Measurements from ENCODE around the gene TMA16. TPM values are rescaled to one million over a fixed set of nuclear protein-coding genes. Genes with fewer than 3 reads are reported as not detected.

TMA16 gene
- total and polyA plus RNA-seq, 7 experiments from 2014 or later: 10.1 to 38.7 (median 13.4) TPM

GRCh38 chr4:163470391-163470790, 24.1 kb upstream of the TMA16 start:
- Mint-ChIP-seq H3K9me3 (no peaks in the 10 kb centered on the region), H3K27me3 (peaks cover 4 to 15% (median 9%) of the 10 kb centered on the region in 5 donors), H3K4me3 (no peak overlapping the region), H3K4me1 (no peaks in the 10 kb centered on the region), H3K36me3 (no peaks in the 10 kb centered on the region), H3K27ac (no peak overlapping the region)
- no peak overlapping the region for H3K4me3 ChIP-seq (ENCODE audit: low read length)
- ChIA-PET CTCF (interaction anchor here (1.6 kb wide), 1 partner anchor 15 kb away, joined by 3 read pairs; no protein-coding TSS in a partner anchor), POLR2A (no interaction called here)
- no peaks in the 10 kb centered on the region for H3K9me3 ChIP-seq (ENCODE audit: control insufficient read depth in 2 of 3, low read length in 3 of 3)
- no peaks in the 10 kb centered on the region for H3K27me3 ChIP-seq (ENCODE audit: control insufficient read depth in 2 of 2, insufficient read depth in 2 of 2, low read length in 2 of 2)
- ATAC-seq: no peak
- DNase-seq: no peak
- H3K36me3 ChIP-seq (ENCODE audit: control insufficient read depth in 2 of 3, insufficient read depth in 3 of 3, low read length in 3 of 3): no peaks in the 10 kb centered on the region
- no peak overlapping the region for H3K27ac ChIP-seq (ENCODE audit: low read depth, low read length)
- no peaks in the 10 kb centered on the region for H3K4me1 ChIP-seq (ENCODE audit: control insufficient read depth in 2 of 2, insufficient read depth in 2 of 2, low read length in 2 of 2)
- intact Hi-C loops (cut with micrococcal nuclease): no loop called here

- Mint-ChIP-seq H3K27ac (no peak overlapping the region), H3K4me3 (no peak overlapping the region), H3K36me3 (no peaks in the 10 kb centered on the region), H3K9me3 (no peaks in the 10 kb centered on the region), H3K4me1 (no peaks in the 10 kb centered on the region), H3K27me3 (peaks cover 0 to 16% (median 8%) of the 10 kb centered on the region in 5 donors)
- intact Hi-C loops (cut with micrococcal nuclease): no loop called here
- H3K9me3 ChIP-seq (ENCODE audit: control insufficient read depth in 2 of 3, low read length in 3 of 3): no peaks in the 10 kb centered on the region
- DNase-seq (no peak), ATAC-seq (no peak)
- H3K4me3 ChIP-seq (ENCODE audit: low read length): no peak overlapping the region
- H3K27me3 ChIP-seq (ENCODE audit: control insufficient read depth in 2 of 2, insufficient read depth in 2 of 2, low read length in 2 of 2): no peaks in the 10 kb centered on the region
- ChIA-PET CTCF (no interaction called here), POLR2A (no interaction called here)
- H3K4me1 ChIP-seq (ENCODE audit: control insufficient read depth in 2 of 2, insufficient read depth in 2 of 2, low read length in 2 of 2): no peaks in the 10 kb centered on the region
- H3K27ac ChIP-seq (ENCODE audit: low read depth, low read length): no peak overlapping the region
- no peaks in the 10 kb centered on the region for H3K36me3 ChIP-seq (ENCODE audit: control insufficient read depth in 2 of 3, insufficient read depth in 3 of 3, low read length in 3 of 3)
These were observed 21.4 kb upstream of the TMA16 start for GRCh38 chr4:163473130-163473529.

GRCh38 chr4:163473576-163473975, 20.9 kb upstream of the TMA16 start, which contains the start of gene TKTL2:
TSS of gene TKTL2 (minus strand) at chr4:163473754. CDS start at chr4:163473734, 20 bp downstream.
- ATAC-seq (no peak), DNase-seq (no peak)
- Histone ChIP-seq H3K4me1 (ENCODE audit: control insufficient read depth in 2 of 2, insufficient read depth in 2 of 2, low read length in 2 of 2) (no peaks in the 10 kb centered on the region), H3K9me3 (ENCODE audit: control insufficient read depth in 2 of 3, low read length in 3 of 3) (no peaks in the 10 kb centered on the region), H3K36me3 (ENCODE audit: control insufficient read depth in 2 of 3, insufficient read depth in 3 of 3, low read length in 3 of 3) (no peaks in the 10 kb centered on the region), H3K27me3 (ENCODE audit: control insufficient read depth in 2 of 2, insufficient read depth in 2 of 2, low read length in 2 of 2) (no peaks in the 10 kb centered on the region), H3K27ac (ENCODE audit: low read depth, low read length) (no peak within 1 kb of the TSS), H3K4me3 (ENCODE audit: low read length) (no peak within 1 kb of the TSS)
- H3K27ac Mint-ChIP-seq: no peak within 1 kb of the TSS
- POLR2A ChIA-PET: no interaction called here
- H3K4me3 Mint-ChIP-seq: no peak within 1 kb of the TSS
- H3K27me3 Mint-ChIP-seq: peaks cover 0 to 16% (median 5%) of the 10 kb centered on the region in 5 donors
- H3K4me1 Mint-ChIP-seq: no peaks in the 10 kb centered on the region
- CTCF ChIA-PET: no interaction called here
- H3K36me3 Mint-ChIP-seq: no peaks in the 10 kb centered on the region
- intact Hi-C loops (cut with micrococcal nuclease): no loop called here
- no peaks in the 10 kb centered on the region for H3K9me3 Mint-ChIP-seq

GRCh38 chr4:163474027-163474426, 20.5 kb upstream of the TMA16 start:
- Mint-ChIP-seq H3K4me1 (no peaks in the 10 kb centered on the region), H3K27ac (no peak overlapping the region), H3K9me3 (no peaks in the 10 kb centered on the region), H3K4me3 (no peak overlapping the region), H3K36me3 (no peaks in the 10 kb centered on the region), H3K27me3 (peaks cover 0 to 16% (median 5%) of the 10 kb centered on the region in 5 donors)
- DNase-seq (no peak), ATAC-seq (no peak)
- no peaks in the 10 kb centered on the region for H3K4me1 ChIP-seq (ENCODE audit: control insufficient read depth in 2 of 2, insufficient read depth in 2 of 2, low read length in 2 of 2)
- H3K9me3 ChIP-seq (ENCODE audit: control insufficient read depth in 2 of 3, low read length in 3 of 3): no peaks in the 10 kb centered on the region
- H3K4me3 ChIP-seq (ENCODE audit: low read length): no peak overlapping the region
- no peaks in the 10 kb centered on the region for H3K27me3 ChIP-seq (ENCODE audit: control insufficient read depth in 2 of 2, insufficient read depth in 2 of 2, low read length in 2 of 2)
- no peaks in the 10 kb centered on the region for H3K36me3 ChIP-seq (ENCODE audit: control insufficient read depth in 2 of 3, insufficient read depth in 3 of 3, low read length in 3 of 3)
- ChIA-PET POLR2A (no interaction called here), CTCF (no interaction called here)
- no peak overlapping the region for H3K27ac ChIP-seq (ENCODE audit: low read depth, low read length)
- intact Hi-C loops (cut with micrococcal nuclease): no loop called here

GRCh38 chr4:163476761-163477438, 17.6 kb upstream of the TMA16 start:
- Mint-ChIP-seq H3K27ac (no peak overlapping the region), H3K4me3 (no peak overlapping the region), H3K4me1 (no peaks in the 10 kb centered on the region), H3K27me3 (peaks cover 0 to 16% (median 2%) of the 10 kb centered on the region in 5 donors), H3K9me3 (no peaks in the 10 kb centered on the region), H3K36me3 (no peaks in the 10 kb centered on the region)
- Histone ChIP-seq H3K27me3 (ENCODE audit: control insufficient read depth in 2 of 2, insufficient read depth in 2 of 2, low read length in 2 of 2) (no peaks in the 10 kb centered on the region), H3K36me3 (ENCODE audit: control insufficient read depth in 2 of 3, insufficient read depth in 3 of 3, low read length in 3 of 3) (no peaks in the 10 kb centered on the region), H3K4me1 (ENCODE audit: control insufficient read depth in 2 of 2, insufficient read depth in 2 of 2, low read length in 2 of 2) (no peaks in the 10 kb centered on the region), H3K9me3 (ENCODE audit: control insufficient read depth in 2 of 3, low read length in 3 of 3) (no peaks in the 10 kb centered on the region), H3K4me3 (ENCODE audit: low read length) (no peak overlapping the region), H3K27ac (ENCODE audit: low read depth, low read length) (no peak overlapping the region)
- POLR2A ChIA-PET: interaction anchor here (0.7 to 1.0 kb wide), 2 partner anchors 17 to 57 kb away, joined by 3 read pairs; no protein-coding TSS in a partner anchor
- DNase-seq: no peak
- ATAC-seq: no peak
- intact Hi-C loops (cut with micrococcal nuclease): no loop called here
- CTCF ChIA-PET: no interaction called here

GRCh38 chr4:163482190-163482589, 12.3 kb upstream of the TMA16 start:
- H3K27ac ChIP-seq (ENCODE audit: low read depth, low read length): no peak overlapping the region
- Mint-ChIP-seq H3K4me3 (no peak overlapping the region), H3K4me1 (no peaks in the 10 kb centered on the region), H3K27me3 (peaks cover 0 to 9% (median 0%) of the 10 kb centered on the region in 5 donors), H3K36me3 (no peaks in the 10 kb centered on the region), H3K27ac (no peak overlapping the region), H3K9me3 (no peaks in the 10 kb centered on the region)
- no peaks in the 10 kb centered on the region for H3K9me3 ChIP-seq (ENCODE audit: control insufficient read depth in 2 of 3, low read length in 3 of 3)
- DNase-seq (no peak), ATAC-seq (peak; percentile 36)
- CTCF ChIA-PET: no interaction called here
- no peaks in the 10 kb centered on the region for H3K4me1 ChIP-seq (ENCODE audit: control insufficient read depth in 2 of 2, insufficient read depth in 2 of 2, low read length in 2 of 2)
- no peaks in the 10 kb centered on the region for H3K27me3 ChIP-seq (ENCODE audit: control insufficient read depth in 2 of 2, insufficient read depth in 2 of 2, low read length in 2 of 2)
- no peak overlapping the region for H3K4me3 ChIP-seq (ENCODE audit: low read length)
- POLR2A ChIA-PET: no interaction called here
- intact Hi-C loops (cut with micrococcal nuclease): loop anchor here (5.0 to 10.0 kb wide), 2 partner anchors 1250 to 1613 kb away; no protein-coding TSS in a partner anchor
- no peaks in the 10 kb centered on the region for H3K36me3 ChIP-seq (ENCODE audit: control insufficient read depth in 2 of 3, insufficient read depth in 3 of 3, low read length in 3 of 3)

GRCh38 chr4:163484906-163485305, 9.6 kb upstream of the TMA16 start:
- H3K4me3 ChIP-seq (ENCODE audit: low read length): no peak overlapping the region
- Mint-ChIP-seq H3K9me3 (no peaks in the 10 kb centered on the region), H3K27ac (no peak overlapping the region), H3K27me3 (peaks cover 4 to 21% (median 10%) of the 10 kb centered on the region in 5 donors), H3K4me3 (no peak overlapping the region), H3K4me1 (peaks cover 0 to 6% (median 0%) of the 10 kb centered on the region in 7 donors), H3K36me3 (no peaks in the 10 kb centered on the region)
- intact Hi-C loops (cut with micrococcal nuclease): loop anchor here (1.0 to 10.0 kb wide), 10 partner anchors 9 to 1610 kb away; partner anchors contain the start of gene TMA16 (in 1 of the 2)
- ATAC-seq: peak; percentile 74
- no peaks in the 10 kb centered on the region for H3K36me3 ChIP-seq (ENCODE audit: control insufficient read depth in 2 of 3, insufficient read depth in 3 of 3, low read length in 3 of 3)
- no peaks in the 10 kb centered on the region for H3K9me3 ChIP-seq (ENCODE audit: control insufficient read depth in 2 of 3, low read length in 3 of 3)
- no peak overlapping the region for H3K27ac ChIP-seq (ENCODE audit: low read depth, low read length)
- H3K27me3 ChIP-seq (ENCODE audit: control insufficient read depth in 2 of 2, insufficient read depth in 2 of 2, low read length in 2 of 2): no peaks in the 10 kb centered on the region
- ChIA-PET CTCF (interaction anchor here (0.6 to 3.0 kb wide), 4 partner anchors 58 to 522 kb away, joined by 3 to 18 read pairs (median 10); no protein-coding TSS in a partner anchor), POLR2A (interaction anchor here (1.2 kb wide), 1 partner anchor 9 kb away, joined by 6 read pairs; the partner anchor contains the start of gene TMA16)
- H3K4me1 ChIP-seq (ENCODE audit: control insufficient read depth in 2 of 2, insufficient read depth in 2 of 2, low read length in 2 of 2): no peaks in the 10 kb centered on the region
- DNase-seq: peak in 8 of 9 donors; percentile 14 to 50 (median 36)
